Type B pancreatic cell (in vitro differentiated cells): Measurements from ENCODE around the gene MRPL28. TPM values are rescaled to one million over a fixed set of nuclear protein-coding genes. Genes with fewer than 3 reads are reported as not detected.

Experiments
- DNase-seq: peaks from one replicate; pipeline ENCODE4 v3.0.0; 2021; ENCODE audit warnings: mixed read lengths; ENCODE audit not compliant: unreplicated experiment; ENCODE audit errors: extremely low spot score
- H3K27ac Mint-ChIP-seq: 2 replicates; pipeline ENCODE4 v1.8.0; 2021; ENCODE audit warnings: mild to moderate bottlenecking, mixed read lengths
- H3K27me3 Mint-ChIP-seq: 2 replicates; pipeline ENCODE4 v1.8.0; 2021; ENCODE audit warnings: mixed read lengths
- H3K36me3 Mint-ChIP-seq: 2 replicates; pipeline ENCODE4 v1.8.0; 2021; ENCODE audit warnings: mixed read lengths
- H3K4me1 Mint-ChIP-seq: one replicate; pipeline ENCODE4 v1.8.0; 2021; ENCODE audit warnings: mixed read lengths; ENCODE audit not compliant: unreplicated experiment
- H3K4me3 Mint-ChIP-seq: 2 replicates; pipeline ENCODE4 v1.8.0; 2021; ENCODE audit warnings: mild to moderate bottlenecking, mixed read lengths
- H3K9me3 Mint-ChIP-seq: 2 replicates; pipeline ENCODE4 v1.8.0; 2021; ENCODE audit warnings: mixed read lengths
- CTCF ChIP-seq: fragments of 200-600 bp; sonication (generic); conservative IDR thresholded peaks from 2 replicates; pipeline ENCODE4 v1.5.0; 2021; ENCODE audit warnings: antibody characterized with exemption, mild to moderate bottlenecking
- total RNA-seq: library from RNA; stranded (reverse); gene quantifications from 2 replicates; pipeline ENCODE4 v1.2.1, GENCODE V29; 2021; ENCODE audit warnings: low replicate concordance

Gene MRPL28
- total RNA-seq, 1 donor from 2014 or later: 75.3 TPM

GRCh38 chr16:386641-387156 is 16.4 kb upstream of the MRPL28 start:
- H3K27ac Mint-ChIP-seq: peak overlapping the region; percentile 50
- H3K4me1 Mint-ChIP-seq: peaks cover 39% of the 10 kb centered on the region
- DNase-seq: no peak
- no peaks in the 10 kb centered on the region for H3K36me3 Mint-ChIP-seq
- TF ChIP-seq CTCF: no peak
- H3K27me3 Mint-ChIP-seq: peaks cover 5% of the 10 kb centered on the region
- no peaks in the 10 kb centered on the region for H3K9me3 Mint-ChIP-seq
- no peak overlapping the region for H3K4me3 Mint-ChIP-seq

GRCh38 chr16:383326-384051 is 13.2 kb upstream of the MRPL28 start:
- peaks cover 27% of the 10 kb centered on the region for H3K4me1 Mint-ChIP-seq
- H3K9me3 Mint-ChIP-seq: no peaks in the 10 kb centered on the region
- DNase-seq: no peak
- H3K27ac Mint-ChIP-seq: peak overlapping the region; percentile 97
- H3K4me3 Mint-ChIP-seq: peak overlapping the region; percentile 85
- H3K36me3 Mint-ChIP-seq: no peaks in the 10 kb centered on the region
- TF ChIP-seq CTCF: no peak
- peaks cover 5% of the 10 kb centered on the region for H3K27me3 Mint-ChIP-seq

DNA sequence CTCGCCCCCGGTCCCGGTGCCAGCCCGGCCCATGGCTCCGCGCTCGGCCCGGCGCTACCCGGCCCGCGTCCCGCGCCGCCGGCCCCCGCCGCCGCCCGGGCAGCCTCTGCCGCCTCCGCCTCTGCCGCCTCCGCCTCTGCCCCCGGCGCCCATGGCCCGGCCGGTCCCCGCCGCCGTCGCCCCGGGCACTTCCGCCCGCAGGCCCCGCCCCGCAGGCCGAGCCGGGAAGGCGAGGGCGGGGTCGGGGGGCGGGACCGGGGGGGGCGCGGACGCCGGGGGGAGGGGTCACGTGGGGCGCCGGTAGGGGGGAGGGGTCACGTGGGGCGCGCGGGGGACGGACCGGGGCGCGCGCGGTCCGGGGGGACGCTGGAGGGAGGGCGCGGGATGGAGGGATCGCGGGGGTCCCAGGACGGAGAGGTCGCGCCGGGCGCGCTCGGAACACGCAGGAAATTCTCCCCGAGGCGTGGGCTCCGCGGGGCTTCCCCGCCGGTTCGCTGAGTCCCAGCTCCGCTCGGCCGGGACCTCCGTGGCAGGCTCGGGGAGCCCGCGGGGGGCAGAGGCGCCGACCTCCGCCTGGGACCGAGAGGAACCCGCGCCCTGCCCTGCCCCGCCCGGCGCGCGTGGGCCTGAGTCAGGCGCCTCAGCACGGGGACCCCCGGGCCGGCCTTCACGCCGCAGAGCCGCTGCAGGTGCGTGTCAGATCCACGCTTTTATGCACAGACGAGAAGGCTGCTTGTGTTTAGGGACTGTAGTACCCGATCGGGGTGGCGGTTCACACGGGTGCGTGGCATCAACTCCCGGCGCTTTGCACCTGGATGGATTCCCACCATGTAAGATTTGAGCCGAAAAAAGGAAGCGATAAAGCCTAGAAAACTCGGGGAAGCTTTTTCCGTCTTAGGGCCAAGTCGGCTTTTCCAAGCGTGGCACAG is 11.7 kb upstream of the MRPL28 start, which contains the start of gene PGAP6:
Gene PGAP6, minus strand, starts transcription at position 190 of the 929 bp plus-strand sequence. Its CDS starts 157 bp downstream, at position 33.
- TF ChIP-seq CTCF: no peak
- Mint-ChIP-seq H3K27ac (peak within 1 kb of the TSS; percentile 97), H3K4me3 (peak within 1 kb of the TSS; percentile 85), H3K27me3 (peaks cover 5% of the 10 kb centered on the region), H3K36me3 (no peaks in the 10 kb centered on the region), H3K9me3 (no peaks in the 10 kb centered on the region), H3K4me1 (peaks cover 18% of the 10 kb centered on the region)
- no peak for DNase-seq

DNA sequence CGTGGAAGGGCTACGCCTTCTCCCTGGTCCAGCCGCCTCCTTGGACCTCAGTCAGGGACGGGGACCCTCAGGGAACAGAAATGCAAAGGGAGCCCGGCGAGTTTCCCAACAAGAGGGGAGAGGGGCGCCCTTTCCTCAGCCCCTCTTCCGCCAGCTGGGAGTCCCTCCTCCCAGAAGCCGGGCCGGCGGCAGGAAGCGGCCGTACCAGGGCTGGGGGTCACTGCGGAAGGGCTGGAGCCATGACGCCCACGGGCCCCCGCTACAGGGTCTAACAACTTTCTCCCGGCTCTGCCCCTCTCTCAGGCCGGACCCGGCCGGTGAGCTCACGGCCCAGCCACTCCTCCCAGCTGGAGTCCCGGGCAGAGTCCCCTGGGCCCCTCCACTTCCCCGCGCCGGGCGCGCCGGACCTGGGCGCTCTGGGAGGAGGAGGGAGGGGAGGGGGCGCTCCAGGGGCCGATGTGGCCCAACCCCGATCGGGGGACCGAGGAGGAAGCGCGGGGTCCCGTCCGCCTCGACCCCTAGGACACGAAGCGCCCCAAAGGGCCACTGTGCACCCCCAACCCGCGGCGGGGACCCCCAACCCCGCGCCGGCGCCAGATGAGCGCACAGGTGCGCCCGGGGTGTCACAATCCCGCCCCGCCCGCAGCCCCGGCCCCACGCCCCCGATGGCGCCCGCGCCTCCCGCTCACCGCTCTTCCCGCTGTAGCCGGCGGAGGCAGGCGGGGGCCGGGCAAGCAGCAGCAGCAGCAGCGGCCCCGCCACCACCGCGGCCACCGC is 10.9 kb upstream of the MRPL28 start:
- no peak for TF ChIP-seq CTCF
- H3K27ac Mint-ChIP-seq: no peak overlapping the region
- peak overlapping the region; percentile 79 for H3K4me3 Mint-ChIP-seq
- DNase-seq: no peak
- H3K4me1 Mint-ChIP-seq: peaks cover 13% of the 10 kb centered on the region
- peaks cover 5% of the 10 kb centered on the region for H3K27me3 Mint-ChIP-seq
- H3K36me3 Mint-ChIP-seq: no peaks in the 10 kb centered on the region
- H3K9me3 Mint-ChIP-seq: no peaks in the 10 kb centered on the region

GRCh38 chr16:380762-381011 is 10.3 kb upstream of the MRPL28 start:
- no peak for DNase-seq
- Mint-ChIP-seq H3K27ac (no peak overlapping the region), H3K4me1 (peaks cover 13% of the 10 kb centered on the region), H3K27me3 (peaks cover 5% of the 10 kb centered on the region), H3K9me3 (no peaks in the 10 kb centered on the region), H3K4me3 (peak overlapping the region; percentile 83), H3K36me3 (no peaks in the 10 kb centered on the region)
- TF ChIP-seq CTCF: no peak
